B cell (primary cell): ENCODE results near the gene SPATA3. TPM values are rescaled to one million over a fixed set of nuclear protein-coding genes. Genes with fewer than 3 reads are reported as not detected.

ENCODE experiments used
- ATAC-seq: fragments of 200-7000 bp; cut with Tn5 transposase; one replicate; pipeline ENCODE4 v1.10.0; 2021; ENCODE audit warnings: low read depth, mild to moderate bottlenecking, moderate number of reproducible peaks, moderate library complexity
- CTCF ChIA-PET: fragments of 350-600 bp; sonication (Branson Sonifier 250); formaldehyde crosslinking; loops from one replicate; lab custom pipeline; 2021; ENCODE audit warnings: antibody characterized with exemption, inconsistent platforms; lab: Charles Lee
- POLR2A ChIA-PET: fragments of 350-600 bp; sonication (Branson Sonifier 250); formaldehyde crosslinking; loops from one replicate; lab custom pipeline; 2021; ENCODE audit warnings: antibody characterized with exemption; lab: Charles Lee
- DNase-seq: peaks from one replicate; pipeline ENCODE4 v3.0.0; 2013
- H2AFZ ChIP-seq: 2 replicates; pipeline ENCODE4 v1.6.1; 2012; ENCODE audit warnings: mild to moderate bottlenecking, low read depth, low read length; ENCODE audit not compliant: insufficient read depth, poor library complexity, severe bottlenecking
- H3K27ac ChIP-seq, 2 donors: 1 replicate in 1 of 2; 2 replicates in 1 of 2; pipeline ENCODE4 v1.5.1; 2012 to 2013; ENCODE audit warnings: low read length in 2 of 2, mild to moderate bottlenecking in 2 of 2, moderate library complexity in 1 of 2
- H3K27me3 ChIP-seq, 4 experiments: fragments of 200-600 bp in 1 of 4; sonication (generic) in 1 of 4; replicated peaks in 1 of 4; 1 replicate in 2 of 4; 2 replicates in 2 of 4; pipeline versions ENCODE4 v1.6.1 to v1.7.0; 2013 to 2016; ENCODE audit warnings: low read length in 3 of 4, mild to moderate bottlenecking in 2 of 4, mixed read lengths in 1 of 4, moderate library complexity in 1 of 4; ENCODE audit not compliant: insufficient read depth in 4 of 4, control insufficient read depth in 3 of 4; ENCODE audit errors: control extremely low read depth in 1 of 4
- H3K36me3 ChIP-seq, 2 experiments: replicated peaks in 1 of 2; 1 replicate in 1 of 2; 2 replicates in 1 of 2; pipeline versions ENCODE4 v1.6.1 to v1.7.1; 2013; ENCODE audit warnings: low read length in 1 of 2; ENCODE audit not compliant: insufficient read depth in 2 of 2, control insufficient read depth in 1 of 2; ENCODE audit errors: control extremely low read depth in 1 of 2, extremely low read depth in 1 of 2
- H3K4me1 ChIP-seq, 2 donors: fragments of 200-600 bp in 1 of 2; sonication (generic) in 1 of 2; 1 replicate in 1 of 2; 2 replicates in 1 of 2; pipeline versions ENCODE4 v1.5.1 to v1.6.1; 2013 to 2017; ENCODE audit warnings: low read length in 2 of 2; ENCODE audit not compliant: control insufficient read depth in 2 of 2, insufficient read depth in 2 of 2
- H3K4me2 ChIP-seq: replicated peaks from 2 replicates; pipeline ENCODE3; 2012; ENCODE audit warnings: mild to moderate bottlenecking, low read depth, low read length; ENCODE audit not compliant: poor library complexity, severe bottlenecking
- H3K4me3 ChIP-seq, 5 experiments: fragments of 200-600 bp in 1 of 5; sonication (generic) in 1 of 5; 1 replicate in 3 of 5; 2 replicates in 2 of 5; pipeline versions ENCODE4 v1.5.1 to v1.7.0; 2011 to 2016; ENCODE audit warnings: low read length in 4 of 5, mild to moderate bottlenecking in 4 of 5, low read depth in 2 of 5, control low read depth in 1 of 5, moderate library complexity in 1 of 5; ENCODE audit not compliant: insufficient read depth in 1 of 5; ENCODE audit errors: control extremely low read depth in 1 of 5, extremely low read depth in 1 of 5
- H3K79me2 ChIP-seq: fragments of 200-600 bp; sonication (generic); one replicate; pipeline ENCODE4 v1.6.0; 2016; ENCODE audit warnings: low read length; ENCODE audit not compliant: control insufficient read depth, insufficient read depth
- H3K9ac ChIP-seq: fragments of 200-600 bp; sonication (generic); 2 replicates; pipeline ENCODE4 v1.6.1; 2017; ENCODE audit warnings: mild to moderate bottlenecking, low read length, moderate library complexity
- H3K9me3 ChIP-seq, 3 donors: one replicate each; pipeline versions ENCODE4 v1.6.1 to v1.7.1; 2013; ENCODE audit warnings: low read length in 2 of 3; ENCODE audit not compliant: control insufficient read depth in 2 of 3, insufficient read depth in 1 of 3; ENCODE audit errors: control extremely low read depth in 1 of 3
- H4K20me1 ChIP-seq: 2 replicates; pipeline ENCODE4 v1.6.0; 2012; ENCODE audit warnings: mild to moderate bottlenecking, low read length; ENCODE audit not compliant: insufficient read depth, control insufficient read depth, poor library complexity, severe bottlenecking
- H3K27ac Mint-ChIP-seq: one replicate; pipeline ENCODE4 v1.8.0; 2021; ENCODE audit warnings: mixed read lengths
- H3K27me3 Mint-ChIP-seq: one replicate; pipeline ENCODE4 v1.8.0; 2021; ENCODE audit warnings: mixed read lengths
- H3K4me1 Mint-ChIP-seq: one replicate; pipeline ENCODE4 v1.8.0; 2021; ENCODE audit warnings: mixed read lengths
- H3K4me3 Mint-ChIP-seq: one replicate; pipeline ENCODE4 v1.8.0; 2021; ENCODE audit warnings: mixed read lengths
- H3K9me3 Mint-ChIP-seq: one replicate; pipeline ENCODE4 v1.8.0; 2022; ENCODE audit warnings: mixed read lengths; ENCODE audit not compliant: insufficient read depth
- CTCF ChIP-seq: fragments of 200-600 bp; IDR thresholded peaks from one replicate; pipeline ENCODE4 v1.8.0; 2022; ENCODE audit warnings: antibody characterized with exemption, mild to moderate bottlenecking
- EZH2 ChIP-seq: IDR thresholded peaks from 2 replicates; pipeline ENCODE4 v1.6.1; 2012; ENCODE audit warnings: borderline replicate concordance, low read depth, mild to moderate bottlenecking, moderate library complexity, low read length; ENCODE audit not compliant: insufficient read depth, poor library complexity, severe bottlenecking
- WGBS: methylation state at CpG from one replicate; pipeline ENCODE4 v1.1.5; 2013; ENCODE audit warnings: missing lambda C conversion rate; ENCODE audit not compliant: insufficient coverage; 5-methylcytosine and 5-hydroxymethylcytosine counted together
- intact Hi-C: fragments of 100-400 bp; cut with micrococcal nuclease; formaldehyde crosslinking; loops from one replicate; pipeline ENCODE4 v1.10.0; 2022
- polyA plus RNA-seq: library from polyadenylated mRNA; depleted of rRNA; stranded (reverse); fragments of >200 nt; gene quantifications from 2 replicates; pipeline ENCODE4 v1.2.3, GENCODE V29; 2012
- total RNA-seq, 2 donors: library from RNA; stranded (reverse); fragments of 120-200 nt in 1 of 2; gene quantifications; 1 replicate in 1 of 2; 2 replicates in 1 of 2; pipeline versions ENCODE4 v1.2.3 to v1.2.4, GENCODE V29; 2013 to 2022

Gene SPATA3
- total and polyA plus RNA-seq, 2 donors (not counting 1 experiment from before 2014, with no cell fraction given) = not detected

- ChIA-PET CTCF (interaction anchor here (0.7 kb wide), 1 partner anchor 18 kb away, joined by 3 read pairs; no protein-coding TSS in a partner anchor), POLR2A (no interaction called here)
- H3K36me3 ChIP-seq = no peaks in the 10 kb centered on the region
- peaks cover 4% of the 10 kb centered on the region for H3K4me1 Mint-ChIP-seq
- no peak overlapping the region for H3K27ac ChIP-seq
- H3K4me3 Mint-ChIP-seq = no peak overlapping the region
- peaks cover 0 to 12% (median 0%) of the 10 kb centered on the region in 4 experiments for H3K27me3 ChIP-seq
- no peaks in the 10 kb centered on the region for H3K79me2 ChIP-seq
- no peaks in the 10 kb centered on the region for H3K9me3 Mint-ChIP-seq
- H3K9me3 ChIP-seq = no peaks in the 10 kb centered on the region
- no peak overlapping the region for H3K4me2 ChIP-seq
- no peak for ATAC-seq
- DNase-seq = no peak
- H4K20me1 ChIP-seq = no peaks in the 10 kb centered on the region
- 74% methylated on average over 10 of the region's 20 CpGs for WGBS
- intact Hi-C loops = no loop called here
- no peak for TF ChIP-seq EZH2
- H3K4me3 ChIP-seq = no peak overlapping the region
- no peak overlapping the region for H3K27ac Mint-ChIP-seq
- H3K9ac ChIP-seq = no peak overlapping the region
- H3K27me3 Mint-ChIP-seq = peaks cover 16% of the 10 kb centered on the region
- H3K4me1 ChIP-seq = peaks cover 0 to 5% of the 10 kb centered on the region in 2 donors
- peak overlapping the region; percentile 18 for H2AFZ ChIP-seq
Measured at GRCh38 chr2:230949966-230950873, 45.7 kb upstream of the SPATA3 start.

GRCh38 chr2:230950874-230951339 is 45.0 kb upstream of the SPATA3 start:
- Mint-ChIP-seq H3K27ac (no peak overlapping the region), H3K9me3 (no peaks in the 10 kb centered on the region), H3K27me3 (peaks cover 19% of the 10 kb centered on the region), H3K4me1 (peaks cover 4% of the 10 kb centered on the region), H3K4me3 (no peak overlapping the region)
- intact Hi-C loops = no loop called here
- H3K4me1 ChIP-seq = peaks cover 0 to 5% of the 10 kb centered on the region in 2 donors
- DNase-seq (no peak), ATAC-seq (no peak)
- H3K9me3 ChIP-seq = no peaks in the 10 kb centered on the region
- 74% methylated on average over 6 of the region's 10 CpGs for WGBS
- no peaks in the 10 kb centered on the region for H4K20me1 ChIP-seq
- H3K4me2 ChIP-seq = no peak overlapping the region
- H3K9ac ChIP-seq = no peak overlapping the region
- H3K27ac ChIP-seq = no peak overlapping the region
- no peak overlapping the region for H2AFZ ChIP-seq
- H3K4me3 ChIP-seq = no peak overlapping the region
- no peaks in the 10 kb centered on the region for H3K79me2 ChIP-seq
- CTCF ChIA-PET = interaction anchor here (0.7 kb wide), 1 partner anchor 17 kb away, joined by 3 read pairs; no protein-coding TSS in a partner anchor
- no peak for TF ChIP-seq CTCF
- no peak for TF ChIP-seq EZH2
- no peaks in the 10 kb centered on the region for H3K36me3 ChIP-seq
- H3K27me3 ChIP-seq = peaks cover 0 to 17% (median 1%) of the 10 kb centered on the region in 4 experiments
- POLR2A ChIA-PET = no interaction called here
